Panc1 (cell line): Measurements from ENCODE around the gene MTM1.

ENCODE experiments used
- CTCF ChIP-seq: fragments of 450-650 bp; IDR thresholded peaks from 2 replicates; pipeline ENCODE4 v1.5.1; 2017; ENCODE audit warnings: mild to moderate bottlenecking
- POLR2AphosphoS5 ChIP-seq: IDR thresholded peaks from 2 replicates; pipeline ENCODE4 v1.6.1; 2012; ENCODE audit warnings: mild to moderate bottlenecking, low read depth, low read length, moderate library complexity
- REST ChIP-seq, 2 experiments: IDR thresholded peaks; 2 replicates each; pipeline ENCODE4 v1.6.1; 2011 to 2012; ENCODE audit warnings: low read depth in 2 of 2, control low read depth in 1 of 2, low read length in 1 of 2, mild to moderate bottlenecking in 1 of 2, moderate library complexity in 1 of 2; ENCODE audit not compliant: insufficient read depth in 1 of 2

- TF ChIP-seq CTCF (peak; percentile 8; the same call in 1 of the 2 replicates), POLR2AphosphoS5 (no peak), REST (IDR thresholded peaks at IDR 0.05; ENCODE audit: insufficient read depth in 1 of 2, low read depth in 2 of 2, low read length in 1 of 2) (no peak)
Measured at GRCh38 chrX:150599226-150599625, 30.8 kb downstream of the MTM1 start.
